Activated CD8-positive, alpha-beta T cell treated with anti-CD3 and anti-CD28 coated beads, Interleukin-2, amount 10 ng/mL, durations not matched to agents 7 days and 5 days (primary cell): ENCODE measurements around the gene GARNL3. TPM values are rescaled to one million over a fixed set of nuclear protein-coding genes. Genes with fewer than 3 reads are reported as not detected.
A peak's percentile ranks its signal among the peaks of the same experiment; 100 is the strongest.

Source experiments
- ATAC-seq: fragments of 150-1000 bp; cut with Tn5 transposase; one replicate; pipeline ENCODE4 v1.10.0; 2021; ENCODE audit warnings: moderate library complexity
- CTCF ChIA-PET: fragments of 350-600 bp; sonication (Branson Sonifier 250); formaldehyde crosslinking; loops from one replicate; lab custom pipeline; 2021; ENCODE audit warnings: antibody characterized with exemption; lab: Charles Lee
- POLR2A ChIA-PET: fragments of 350-600 bp; sonication (Branson Sonifier 250); formaldehyde crosslinking; loops from one replicate; lab custom pipeline; 2021; ENCODE audit warnings: antibody characterized with exemption; lab: Charles Lee
- DNase-seq: peaks from one replicate; pipeline ENCODE4 v3.0.0-alpha.2; 2020
- H3K27ac Mint-ChIP-seq: one replicate; pipeline ENCODE4 v1.8.0; 2021; ENCODE audit warnings: mild to moderate bottlenecking, mixed read lengths
- H3K27me3 Mint-ChIP-seq: one replicate; pipeline ENCODE4 v1.8.0; 2021; ENCODE audit warnings: low read depth, mixed read lengths
- H3K36me3 Mint-ChIP-seq: one replicate; pipeline ENCODE4 v1.8.0; 2021; ENCODE audit warnings: low read depth, mixed read lengths
- H3K4me1 Mint-ChIP-seq: one replicate; pipeline ENCODE4 v1.8.0; 2021; ENCODE audit warnings: low read depth, mixed read lengths
- H3K4me3 Mint-ChIP-seq: one replicate; pipeline ENCODE4 v1.8.0; 2021; ENCODE audit warnings: mild to moderate bottlenecking, mixed read lengths
- H3K9me3 Mint-ChIP-seq: one replicate; pipeline ENCODE4 v1.8.0; 2022; ENCODE audit warnings: mixed read lengths; ENCODE audit not compliant: insufficient read depth
- total RNA-seq, 2 experiments: library from RNA; stranded (reverse); gene quantifications; one replicate each; pipeline ENCODE4 v1.2.3, GENCODE V29; 2021

The GARNL3 gene
- total RNA-seq, 2 experiments from 2014 or later, result 1.3 to 1.9 TPM

DNA sequence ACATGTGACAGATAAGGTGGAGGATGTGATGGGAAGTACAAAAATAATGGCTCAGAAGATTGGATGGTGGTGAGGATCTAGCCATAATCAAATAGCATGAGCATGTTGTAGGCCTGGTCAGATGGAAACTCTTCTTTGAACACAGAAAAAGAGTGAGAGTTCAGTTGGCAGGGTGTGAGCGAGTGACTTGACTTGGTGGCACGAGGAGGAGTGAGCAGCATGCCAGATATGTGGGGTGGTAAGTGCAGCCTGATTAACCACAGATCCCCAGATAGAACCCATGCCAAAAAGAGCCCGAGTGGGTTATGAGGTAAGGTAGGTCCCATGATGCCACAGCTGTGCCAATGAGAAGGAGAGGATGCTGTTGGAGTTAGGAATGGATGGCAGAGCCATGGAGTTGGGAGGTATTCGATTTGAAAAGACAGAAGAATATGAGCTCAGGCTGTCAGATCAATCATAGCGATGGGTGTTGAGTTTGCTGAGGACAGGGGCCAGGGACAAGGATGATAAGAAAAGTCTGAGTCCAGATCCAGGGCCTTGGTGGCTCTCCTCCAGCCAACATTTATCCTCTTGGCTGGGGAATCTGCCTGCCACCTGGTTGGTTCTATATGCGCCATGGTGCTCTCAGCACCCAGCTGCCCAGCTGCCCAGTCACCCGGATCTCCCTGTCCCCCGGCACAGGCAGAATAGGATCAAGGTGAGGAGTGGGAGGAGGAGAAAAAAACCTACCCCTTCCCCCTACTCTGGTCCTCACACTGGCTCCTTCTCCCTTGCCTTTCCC lies 16.5 kb downstream of the GARNL3 start:
- no peak overlapping the region for H3K27ac Mint-ChIP-seq
- H3K27me3 Mint-ChIP-seq, result peaks cover 29% of the 10 kb centered on the region
- ChIA-PET CTCF (no interaction called here), POLR2A (no interaction called here)
- no peaks in the 10 kb centered on the region for H3K36me3 Mint-ChIP-seq
- no peaks in the 10 kb centered on the region for H3K9me3 Mint-ChIP-seq
- ATAC-seq (no peak), DNase-seq (no peak)
- H3K4me3 Mint-ChIP-seq, result no peak overlapping the region
- H3K4me1 Mint-ChIP-seq, result peaks cover 1% of the 10 kb centered on the region

DNA sequence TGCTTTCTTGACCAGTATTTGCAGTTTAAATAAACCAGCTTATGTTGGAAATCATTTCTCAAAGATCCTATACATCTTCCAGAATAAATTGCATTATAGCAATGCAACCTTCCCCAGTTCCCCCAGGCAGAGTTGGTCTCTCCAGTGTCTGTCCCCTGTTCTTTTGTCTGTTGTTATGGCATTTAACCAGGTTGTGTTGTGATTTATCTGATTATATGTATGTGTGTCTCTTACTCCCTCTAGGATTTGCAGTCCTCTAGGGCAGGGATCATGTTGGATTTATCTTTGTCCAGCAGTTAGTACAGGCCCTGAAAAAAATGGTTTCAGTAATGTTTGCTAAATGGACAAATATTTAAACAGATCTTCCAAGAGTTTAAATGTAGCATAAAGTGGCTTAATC lies 17.3 kb downstream of the GARNL3 start:
- POLR2A ChIA-PET, result no interaction called here
- Mint-ChIP-seq H3K4me1 (peaks cover 1% of the 10 kb centered on the region), H3K27me3 (peaks cover 30% of the 10 kb centered on the region), H3K4me3 (no peak overlapping the region), H3K9me3 (no peaks in the 10 kb centered on the region), H3K36me3 (no peaks in the 10 kb centered on the region), H3K27ac (no peak overlapping the region)
- CTCF ChIA-PET, result no interaction called here
- no peak for ATAC-seq
- no peak for DNase-seq

DNA sequence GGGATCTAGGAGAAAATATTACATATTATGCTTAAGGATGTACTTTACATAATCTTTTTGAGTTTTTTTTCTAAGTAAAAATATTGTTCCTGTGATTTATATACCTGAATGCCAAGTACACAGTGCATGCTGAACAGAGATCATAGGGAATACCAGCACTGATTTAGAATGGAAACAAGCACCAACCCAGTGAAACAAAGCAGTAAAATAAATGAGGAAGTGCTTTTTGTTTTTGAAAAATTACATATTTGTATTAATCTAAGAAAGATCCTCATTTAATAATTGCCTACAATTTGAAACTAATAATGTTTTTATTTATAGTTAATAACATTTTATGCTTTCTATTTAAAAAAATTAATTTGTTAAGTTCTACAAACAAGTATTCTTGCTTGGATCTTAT lies 18.0 kb downstream of the GARNL3 start:
- ATAC-seq (no peak), DNase-seq (no peak)
- H3K4me3 Mint-ChIP-seq, result no peak overlapping the region
- H3K4me1 Mint-ChIP-seq, result no peaks in the 10 kb centered on the region
- peaks cover 36% of the 10 kb centered on the region for H3K27me3 Mint-ChIP-seq
- no peaks in the 10 kb centered on the region for H3K36me3 Mint-ChIP-seq
- no peak overlapping the region for H3K27ac Mint-ChIP-seq
- POLR2A ChIA-PET, result no interaction called here
- no peaks in the 10 kb centered on the region for H3K9me3 Mint-ChIP-seq
- CTCF ChIA-PET, result no interaction called here

DNA sequence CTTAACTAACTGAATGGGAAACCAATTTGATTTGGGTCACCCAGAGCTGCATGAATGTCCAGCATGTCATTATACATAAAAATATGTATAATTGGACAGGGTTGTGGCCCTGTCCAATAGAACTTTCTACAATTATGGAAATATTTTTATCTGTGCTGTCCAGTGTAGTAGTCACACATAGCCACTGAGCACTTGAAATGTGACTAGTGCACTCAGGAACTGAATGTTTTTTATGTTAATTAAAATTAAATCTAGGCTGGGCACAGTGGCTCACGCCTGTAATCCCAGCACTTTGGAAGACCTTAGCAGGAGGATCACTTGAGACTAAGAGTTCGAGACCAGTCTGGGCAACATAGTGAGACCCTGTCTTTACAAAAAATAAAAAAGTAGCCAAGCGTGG lies 18.6 kb downstream of the GARNL3 start:
- Mint-ChIP-seq H3K27me3 (peaks cover 40% of the 10 kb centered on the region), H3K9me3 (no peaks in the 10 kb centered on the region), H3K36me3 (no peaks in the 10 kb centered on the region), H3K27ac (no peak overlapping the region), H3K4me1 (no peaks in the 10 kb centered on the region), H3K4me3 (no peak overlapping the region)
- no peak for ATAC-seq
- ChIA-PET CTCF (interaction anchor here (1.6 kb wide), 1 partner anchor 114 kb away, joined by 6 read pairs; the partner anchor contains the start of gene SLC2A8), POLR2A (no interaction called here)
- no peak for DNase-seq

DNA sequence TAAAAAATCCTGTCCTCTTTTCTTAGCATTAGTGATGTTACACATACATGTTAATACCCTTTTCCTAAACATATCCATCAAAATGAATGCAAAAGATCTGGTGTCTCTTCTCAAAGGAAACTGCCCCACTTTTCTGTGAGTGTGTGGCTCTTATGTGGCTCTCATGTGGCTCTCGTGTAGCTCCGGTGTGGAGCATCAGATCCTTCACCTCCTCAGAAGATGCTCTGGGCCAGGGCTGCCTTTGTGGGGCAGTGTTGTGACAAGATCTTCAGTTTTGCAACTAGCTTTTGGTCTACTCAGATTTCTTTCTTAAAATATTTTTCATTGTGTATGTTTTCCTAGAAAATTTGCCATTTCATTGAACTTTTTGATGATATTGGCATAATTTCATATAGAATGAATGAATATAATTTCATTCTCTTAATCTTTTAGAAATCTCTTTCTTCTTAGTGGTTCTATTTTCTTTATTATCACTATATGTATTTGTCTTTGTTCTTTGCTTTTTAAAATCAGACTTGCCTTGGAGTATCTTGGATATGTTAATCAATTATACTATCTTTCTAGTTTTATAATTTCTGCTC lies 19.4 kb downstream of the GARNL3 start:
- ATAC-seq, result no peak
- POLR2A ChIA-PET, result no interaction called here

DNA sequence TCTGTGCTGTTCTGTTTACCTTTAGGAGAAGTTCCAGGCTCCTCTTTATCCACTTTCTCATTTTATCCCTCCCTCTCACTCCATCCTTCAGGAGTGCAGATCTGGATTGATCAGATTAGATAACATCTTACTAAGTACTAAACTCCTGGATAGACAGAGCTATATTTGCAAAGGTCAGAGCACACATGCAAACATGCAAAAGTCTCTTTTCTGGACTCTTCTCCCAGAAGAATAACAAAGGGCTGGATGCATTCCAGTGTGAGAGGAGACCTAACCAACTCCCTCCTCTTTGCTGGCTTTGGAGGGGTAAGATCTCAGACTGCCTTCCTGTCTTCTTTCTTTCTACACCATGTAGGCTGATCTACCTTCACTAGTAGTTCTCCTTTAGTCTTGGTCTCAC lies 21.4 kb downstream of the GARNL3 start:
- POLR2A ChIA-PET, result no interaction called here

More for the DNA sequence above, 19.4 kb downstream of the GARNL3 start:
- no peak overlapping the region for H3K4me3 Mint-ChIP-seq
- no peaks in the 10 kb centered on the region for H3K4me1 Mint-ChIP-seq
- peak; percentile 44 for DNase-seq
- no peak overlapping the region for H3K27ac Mint-ChIP-seq
- H3K36me3 Mint-ChIP-seq, result no peaks in the 10 kb centered on the region
- CTCF ChIA-PET, result interaction anchor here (0.9 to 1.6 kb wide), 4 partner anchors 69 to 343 kb away, joined by 3 to 6 read pairs (median 4); partner anchors contain the start of gene SLC2A8
- no peaks in the 10 kb centered on the region for H3K9me3 Mint-ChIP-seq
- H3K27me3 Mint-ChIP-seq, result peaks cover 47% of the 10 kb centered on the region

DNA sequence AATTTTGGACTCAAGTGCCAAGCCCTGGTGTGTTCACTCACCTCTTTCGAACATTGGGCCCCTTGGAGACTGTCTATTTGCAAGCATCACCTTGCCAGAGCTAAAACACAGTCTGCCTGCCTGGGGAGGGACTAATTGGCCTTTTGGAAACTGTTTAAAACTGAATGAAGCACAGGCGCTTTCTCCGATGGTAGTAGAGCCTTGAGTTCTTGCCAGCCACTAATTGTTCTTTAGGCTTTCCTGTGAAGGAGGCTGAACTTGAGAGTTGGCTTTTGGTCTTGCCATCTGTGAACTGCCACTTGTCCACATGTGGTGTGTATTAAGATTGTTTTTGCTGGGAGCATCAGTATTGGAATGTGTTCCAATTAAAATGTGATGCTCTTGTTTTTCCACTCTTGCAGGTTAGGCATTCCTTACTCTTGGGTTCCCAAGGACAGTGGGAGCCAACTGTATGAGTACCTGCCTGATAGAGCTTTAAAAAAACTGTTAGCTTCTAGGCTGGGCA lies 26.0 kb downstream of the GARNL3 start:
- ATAC-seq (no peak), DNase-seq (no peak)
- H3K9me3 Mint-ChIP-seq, result no peaks in the 10 kb centered on the region
- no peak overlapping the region for H3K4me3 Mint-ChIP-seq
- POLR2A ChIA-PET, result interaction anchor here (1.7 kb wide), 1 partner anchor 160 kb away, joined by 4 read pairs; no protein-coding TSS in a partner anchor
- H3K4me1 Mint-ChIP-seq, result peaks cover 13% of the 10 kb centered on the region
- CTCF ChIA-PET, result no interaction called here
- H3K27ac Mint-ChIP-seq, result no peak overlapping the region
- no peaks in the 10 kb centered on the region for H3K36me3 Mint-ChIP-seq
- peaks cover 40% of the 10 kb centered on the region for H3K27me3 Mint-ChIP-seq

More for the DNA sequence above, 21.4 kb downstream of the GARNL3 start:
- H3K36me3 Mint-ChIP-seq, result no peaks in the 10 kb centered on the region
- DNase-seq (no peak), ATAC-seq (no peak)
- no peaks in the 10 kb centered on the region for H3K9me3 Mint-ChIP-seq
- H3K27me3 Mint-ChIP-seq, result peaks cover 42% of the 10 kb centered on the region
- H3K27ac Mint-ChIP-seq, result no peak overlapping the region
- no peak overlapping the region for H3K4me3 Mint-ChIP-seq
- CTCF ChIA-PET, result no interaction called here
- no peaks in the 10 kb centered on the region for H3K4me1 Mint-ChIP-seq

DNA sequence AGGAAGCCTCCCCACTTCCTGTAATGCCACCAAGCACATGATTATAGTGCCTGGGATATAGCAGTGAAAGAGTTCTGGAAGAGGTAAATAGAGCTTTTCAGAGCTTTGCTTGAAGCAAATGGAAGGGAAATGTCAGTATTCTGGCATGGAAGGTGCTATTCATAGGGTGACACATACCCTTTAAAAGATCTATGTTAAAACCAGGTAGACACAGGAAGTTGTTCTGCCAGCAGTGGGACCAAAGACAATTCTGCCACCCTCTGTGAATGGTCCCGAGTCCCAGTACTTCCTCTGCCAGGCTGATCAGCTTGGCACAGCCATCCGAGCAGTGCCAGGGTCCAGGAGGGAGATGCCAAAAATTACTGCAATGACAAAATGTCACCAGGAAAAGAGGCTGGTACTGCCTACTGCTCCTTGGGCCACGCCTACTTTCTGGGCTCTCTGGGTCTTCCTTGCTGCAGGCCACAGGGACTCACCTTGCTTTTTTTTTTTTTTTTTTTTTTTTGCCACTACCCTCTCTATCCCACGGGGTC lies 26.7 kb downstream of the GARNL3 start:
- CTCF ChIA-PET, result no interaction called here
- H3K9me3 Mint-ChIP-seq, result no peaks in the 10 kb centered on the region
- DNase-seq, result no peak
- POLR2A ChIA-PET, result no interaction called here
- peaks cover 38% of the 10 kb centered on the region for H3K27me3 Mint-ChIP-seq
- ATAC-seq, result no peak
- H3K4me1 Mint-ChIP-seq, result peaks cover 13% of the 10 kb centered on the region
- no peaks in the 10 kb centered on the region for H3K36me3 Mint-ChIP-seq
- H3K27ac Mint-ChIP-seq, result no peak overlapping the region
- H3K4me3 Mint-ChIP-seq, result no peak overlapping the region

DNA sequence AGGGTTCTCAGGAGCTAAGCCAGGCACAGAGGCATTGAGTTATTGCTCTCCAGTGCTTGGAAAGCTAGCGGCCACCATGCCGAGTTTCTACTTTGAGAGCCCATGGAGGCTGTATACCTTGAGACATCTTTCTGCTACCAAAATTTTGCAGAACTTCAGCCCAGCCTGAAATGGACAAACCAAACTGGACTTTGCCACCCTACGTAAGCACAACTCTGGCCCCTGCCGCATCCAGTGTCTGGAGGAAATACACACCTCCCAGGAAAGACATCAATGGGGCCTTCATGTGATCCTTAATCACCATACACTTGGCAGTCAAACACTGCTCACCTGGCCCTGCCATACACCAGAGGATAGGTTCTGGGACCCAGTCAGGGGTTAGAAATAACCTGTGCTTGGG lies 27.8 kb downstream of the GARNL3 start:
- Mint-ChIP-seq H3K27me3 (peaks cover 28% of the 10 kb centered on the region), H3K4me1 (peaks cover 13% of the 10 kb centered on the region), H3K4me3 (no peak overlapping the region), H3K36me3 (no peaks in the 10 kb centered on the region), H3K9me3 (no peaks in the 10 kb centered on the region), H3K27ac (no peak overlapping the region)
- DNase-seq (no peak), ATAC-seq (no peak)
- CTCF ChIA-PET, result no interaction called here
- POLR2A ChIA-PET, result no interaction called here

DNA sequence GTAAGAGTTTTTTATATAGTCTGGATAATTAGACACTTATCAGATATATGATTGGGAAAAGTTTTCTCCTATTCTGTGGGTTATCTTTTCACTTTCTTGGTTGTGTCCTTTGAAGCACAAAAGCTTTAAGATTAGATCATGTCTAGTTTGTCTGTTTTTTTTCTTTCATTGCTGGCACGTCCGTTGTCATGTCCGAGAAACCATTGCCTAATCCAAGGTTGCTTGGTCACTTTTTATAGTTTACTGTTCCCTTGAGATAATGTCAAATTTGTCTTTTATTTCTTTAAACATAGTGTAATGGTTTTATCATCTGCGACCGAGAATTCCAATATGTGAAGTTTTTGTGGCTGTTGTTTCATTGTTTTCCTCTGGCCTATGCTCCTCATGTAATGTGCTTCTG lies 28.8 kb downstream of the GARNL3 start:
- ChIA-PET CTCF (no interaction called here), POLR2A (interaction anchor here (0.6 kb wide), 1 partner anchor 15 kb away, joined by 3 read pairs; no protein-coding TSS in a partner anchor)
- H3K4me1 Mint-ChIP-seq, result peaks cover 13% of the 10 kb centered on the region
- ATAC-seq, result no peak
- no peaks in the 10 kb centered on the region for H3K9me3 Mint-ChIP-seq
- DNase-seq, result no peak
- H3K36me3 Mint-ChIP-seq, result no peaks in the 10 kb centered on the region
- no peak overlapping the region for H3K27ac Mint-ChIP-seq
- peaks cover 19% of the 10 kb centered on the region for H3K27me3 Mint-ChIP-seq
- H3K4me3 Mint-ChIP-seq, result no peak overlapping the region

DNA sequence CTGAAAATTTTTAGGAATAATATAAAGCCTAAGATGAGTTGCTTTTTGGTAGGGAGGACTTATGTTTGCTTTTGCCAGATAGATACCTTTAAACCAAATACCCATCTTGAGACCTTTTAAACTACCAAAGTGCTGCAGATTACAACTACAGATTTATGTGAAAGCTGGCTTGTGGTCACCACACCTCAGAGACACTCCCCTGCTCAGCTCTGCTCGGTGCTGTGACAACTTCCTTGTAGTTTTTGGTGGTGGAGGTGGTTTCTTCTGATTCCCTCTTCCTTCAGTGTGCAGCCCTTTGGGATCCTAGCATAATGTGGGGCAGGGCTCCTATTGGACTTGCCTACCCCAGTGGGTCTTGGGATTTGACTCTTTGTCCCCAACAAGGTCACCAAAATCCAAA lies 29.2 kb downstream of the GARNL3 start:
- H3K9me3 Mint-ChIP-seq, result no peaks in the 10 kb centered on the region
- CTCF ChIA-PET, result no interaction called here
- H3K36me3 Mint-ChIP-seq, result no peaks in the 10 kb centered on the region

DNA sequence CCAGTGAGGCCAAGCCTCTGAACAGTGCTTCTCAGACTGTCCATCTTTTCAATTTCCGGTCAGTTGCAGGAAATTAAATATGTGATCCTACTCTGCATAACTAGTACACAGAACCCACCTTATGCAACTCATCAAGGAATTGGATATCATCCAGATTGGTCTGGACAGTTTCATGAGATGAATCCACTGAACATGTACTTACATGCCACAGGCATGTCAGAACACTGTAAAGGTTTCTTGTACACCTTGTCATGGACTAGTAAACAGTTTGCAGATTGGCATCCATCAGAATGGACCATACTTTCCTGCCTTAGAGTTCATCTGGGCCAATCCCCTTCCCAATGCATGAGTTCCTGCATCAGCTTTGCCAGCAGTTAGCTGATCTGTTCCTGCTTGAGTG lies 30.4 kb downstream of the GARNL3 start:
- no peak overlapping the region for H3K4me3 Mint-ChIP-seq
- no peaks in the 10 kb centered on the region for H3K36me3 Mint-ChIP-seq
- no peak overlapping the region for H3K27ac Mint-ChIP-seq
- ATAC-seq (no peak), DNase-seq (no peak)
- POLR2A ChIA-PET, result no interaction called here
- H3K4me1 Mint-ChIP-seq, result peaks cover 13% of the 10 kb centered on the region
- peaks cover 15% of the 10 kb centered on the region for H3K27me3 Mint-ChIP-seq
- CTCF ChIA-PET, result no interaction called here
- H3K9me3 Mint-ChIP-seq, result no peaks in the 10 kb centered on the region

More for the DNA sequence above, 29.2 kb downstream of the GARNL3 start:
- POLR2A ChIA-PET, result no interaction called here
- DNase-seq, result peak; percentile 46
- ATAC-seq, result peak; percentile 72
- Mint-ChIP-seq H3K4me1 (peaks cover 13% of the 10 kb centered on the region), H3K27ac (no peak overlapping the region), H3K27me3 (peaks cover 19% of the 10 kb centered on the region), H3K4me3 (no peak overlapping the region)
